HG03159 (cell line): ENCODE data around the gene CDC25A.

Source experiments
- ATAC-seq: cut with Tn5 transposase; IDR thresholded peaks from one replicate; pipeline ENCODE4 v1.9.1; 2021; ENCODE audit warnings: mild to moderate bottlenecking, moderate library complexity; ENCODE audit not compliant: unreplicated experiment

CDC25A gene

GRCh38 chr3:48142316-48142870 lies 45.8 kb downstream of the CDC25A start:
- no peak for ATAC-seq

DNA sequence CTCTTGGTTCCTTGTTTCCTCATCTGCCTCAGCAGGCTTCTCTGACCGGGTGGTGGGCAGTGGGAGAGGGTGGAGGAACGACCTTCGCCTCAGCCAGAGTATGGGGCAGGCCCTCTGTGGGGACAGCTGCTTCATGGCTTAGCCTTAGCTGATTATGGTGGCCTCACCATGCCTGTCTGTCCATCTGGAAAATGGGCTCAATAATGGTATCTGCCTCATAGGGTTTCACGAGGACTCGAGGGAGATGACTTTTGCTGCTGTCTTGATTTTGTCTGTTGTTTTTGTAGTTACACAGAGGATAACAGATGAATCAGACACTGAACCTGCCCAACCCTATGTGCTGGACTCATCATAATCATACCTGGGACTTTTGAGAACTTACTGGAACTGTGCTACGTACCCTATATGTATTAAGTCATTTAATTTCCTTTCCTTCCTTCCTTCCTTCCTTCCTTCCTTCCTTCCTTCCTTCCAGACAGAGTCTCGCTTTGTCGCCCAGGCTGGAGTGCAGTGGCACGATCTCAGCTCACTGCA lies 46.5 kb downstream of the CDC25A start:
- ATAC-seq = no peak

DNA sequence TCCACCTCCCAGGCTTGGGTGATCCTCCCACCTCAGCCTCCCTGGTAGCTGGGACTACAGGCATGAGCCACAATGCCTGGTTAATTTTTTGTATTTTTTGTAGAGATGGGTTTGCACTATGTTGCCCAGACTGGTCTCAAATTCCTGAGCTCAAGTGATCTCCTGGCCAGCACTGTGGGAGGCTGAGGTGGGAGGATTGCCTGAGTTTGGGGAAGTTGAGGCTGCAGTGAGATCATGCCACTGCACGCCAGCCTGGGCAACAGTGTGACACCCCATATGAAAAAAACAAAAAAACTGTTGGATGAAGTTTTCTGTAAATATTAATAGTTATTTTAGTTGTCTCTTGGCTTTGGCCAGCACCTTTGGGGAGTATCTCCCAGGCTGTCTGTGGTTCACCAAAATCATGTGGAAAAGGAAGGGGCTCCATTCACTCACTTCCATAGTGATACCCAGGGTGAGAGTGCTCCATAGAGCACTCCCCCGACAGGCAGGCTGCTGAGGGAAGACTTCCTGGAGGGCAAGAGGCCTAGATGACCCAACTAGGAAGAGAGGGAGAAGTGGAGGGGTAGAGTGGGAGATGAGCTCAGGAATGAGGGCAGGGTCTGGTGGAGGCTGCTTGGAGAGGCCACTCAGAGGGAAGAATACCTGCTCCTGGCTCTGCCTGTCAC lies 47.1 kb downstream of the CDC25A start:
- ATAC-seq = no peak

GRCh38 chr3:48140336-48140757 lies 47.9 kb downstream of the CDC25A start:
- no peak for ATAC-seq

- no peak for ATAC-seq
These were observed 50.7 kb downstream of the CDC25A start for GRCh38 chr3:48137425-48137999.

GRCh38 chr3:48135552-48136495 lies 52.4 kb downstream of the CDC25A start:
- ATAC-seq = no peak

- ATAC-seq = no peak
These were observed 57.8 kb downstream of the CDC25A start for GRCh38 chr3:48130321-48130904.

DNA sequence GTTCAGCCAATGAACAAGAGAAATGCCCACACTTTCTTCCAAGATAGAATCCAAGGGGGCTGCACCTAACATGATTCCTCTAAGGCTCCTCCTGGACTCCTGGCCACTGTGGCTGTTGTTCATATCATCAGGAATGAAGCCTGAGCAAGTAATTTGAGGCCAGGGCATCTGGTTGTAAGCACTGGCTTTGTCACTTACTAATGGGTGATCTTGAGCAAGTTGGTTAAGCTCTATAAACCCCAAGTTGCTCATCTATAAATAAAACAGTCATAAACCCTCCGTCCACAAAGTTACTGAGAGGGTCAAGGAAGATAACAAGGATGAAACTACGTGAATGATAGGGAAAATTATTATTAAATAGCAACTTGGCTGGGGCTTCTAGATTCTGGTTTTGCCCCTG lies 58.3 kb downstream of the CDC25A start:
- no peak for ATAC-seq

DNA sequence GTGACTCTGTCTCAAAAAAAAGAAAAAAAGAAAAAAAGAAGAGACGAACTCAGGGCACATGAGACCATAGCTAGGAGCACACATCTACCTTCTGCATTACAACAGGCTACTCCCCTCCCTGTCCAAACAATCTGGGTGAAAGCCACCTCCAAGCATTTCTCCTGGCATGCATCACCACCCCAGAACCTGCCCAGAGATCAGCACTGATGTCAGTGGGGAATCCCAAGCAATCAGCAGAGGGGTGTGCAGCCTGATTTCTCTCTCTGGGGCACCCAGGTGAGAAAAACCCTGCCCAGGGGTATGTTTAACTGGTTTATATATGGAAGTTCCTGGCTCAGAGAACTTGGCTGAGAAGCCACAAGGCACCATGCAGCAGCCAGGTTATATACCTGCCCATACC lies 59.4 kb downstream of the CDC25A start:
- no peak for ATAC-seq

DNA sequence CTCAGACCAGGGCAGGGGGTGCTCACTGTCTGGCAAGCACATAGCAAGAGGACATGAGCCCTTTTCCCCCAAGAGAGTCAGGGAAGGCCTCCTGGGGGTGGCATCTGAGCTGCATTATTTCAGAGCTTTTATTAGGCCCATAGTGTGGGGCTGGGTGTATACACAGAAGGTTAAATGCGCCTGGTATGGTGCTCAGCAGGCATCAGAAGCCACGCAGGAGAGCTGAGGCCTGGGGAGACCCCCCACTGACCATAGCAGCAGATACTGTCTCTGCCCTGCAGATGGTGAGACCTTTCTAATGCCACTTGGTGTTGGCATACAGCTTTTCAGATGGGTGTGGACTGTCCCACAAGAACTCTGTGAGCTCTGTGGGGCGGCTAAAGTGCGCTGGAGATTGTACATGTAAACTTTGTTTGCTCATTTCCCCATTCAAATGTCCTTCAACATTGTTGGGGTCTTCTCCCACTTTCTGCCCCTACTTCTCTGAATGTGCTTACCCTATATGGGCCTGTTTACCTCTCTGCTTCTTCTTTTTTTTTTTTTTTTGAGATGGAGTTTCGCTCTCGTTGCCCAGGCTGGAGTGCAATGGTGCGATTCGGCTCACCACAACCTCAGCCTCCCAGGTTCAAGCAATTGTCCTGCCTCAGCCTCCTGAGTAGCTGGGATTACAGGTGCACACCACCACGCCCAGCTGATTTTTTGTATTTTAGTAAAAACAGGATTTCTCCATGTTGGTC lies 62.2 kb downstream of the CDC25A start:
- ATAC-seq = no peak

- no peak for ATAC-seq
These were observed 63.1 kb downstream of the CDC25A start for GRCh38 chr3:48125013-48125705.

DNA sequence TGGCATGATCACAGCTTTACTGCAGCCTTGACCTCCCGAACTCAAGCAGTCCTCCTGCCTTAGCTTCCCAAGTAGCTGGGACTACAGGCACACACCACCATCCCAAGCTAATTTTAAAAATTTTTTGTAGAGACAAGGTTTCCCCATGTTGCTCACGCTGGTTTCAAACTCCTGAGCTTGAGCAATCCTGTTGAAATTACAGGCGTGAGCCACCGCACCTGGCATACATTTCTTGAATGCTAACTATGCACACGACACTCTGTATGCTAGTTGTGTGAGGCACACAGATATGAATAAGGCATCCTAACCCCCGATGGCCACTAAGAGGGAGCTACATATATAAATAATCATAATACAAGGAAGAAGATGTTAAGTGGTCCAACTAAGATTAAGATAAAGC lies 64.9 kb downstream of the CDC25A start:
- ATAC-seq = no peak

DNA sequence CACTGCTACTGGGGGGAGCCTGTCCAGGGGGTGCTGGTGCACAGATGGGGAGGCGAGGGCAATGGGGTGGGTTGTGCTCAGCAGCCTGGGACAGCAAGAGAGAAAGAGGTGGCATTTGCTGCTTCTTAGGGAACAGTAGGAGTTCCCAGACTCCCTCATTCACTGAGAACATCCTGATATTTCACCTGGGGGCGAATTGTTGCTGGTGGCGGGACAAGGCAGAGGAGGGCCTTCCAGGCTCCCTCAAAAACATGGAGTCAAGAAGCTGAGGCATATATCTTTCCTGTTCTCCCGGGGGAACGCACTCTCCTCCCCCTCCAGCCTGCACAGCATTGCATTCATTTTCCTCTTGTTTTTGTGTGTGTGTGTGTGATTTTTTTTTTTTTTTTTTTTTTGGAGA lies 65.7 kb downstream of the CDC25A start:
- no peak for ATAC-seq

- ATAC-seq = no peak
These were observed 68.0 kb downstream of the CDC25A start for GRCh38 chr3:48120223-48120622.

DNA sequence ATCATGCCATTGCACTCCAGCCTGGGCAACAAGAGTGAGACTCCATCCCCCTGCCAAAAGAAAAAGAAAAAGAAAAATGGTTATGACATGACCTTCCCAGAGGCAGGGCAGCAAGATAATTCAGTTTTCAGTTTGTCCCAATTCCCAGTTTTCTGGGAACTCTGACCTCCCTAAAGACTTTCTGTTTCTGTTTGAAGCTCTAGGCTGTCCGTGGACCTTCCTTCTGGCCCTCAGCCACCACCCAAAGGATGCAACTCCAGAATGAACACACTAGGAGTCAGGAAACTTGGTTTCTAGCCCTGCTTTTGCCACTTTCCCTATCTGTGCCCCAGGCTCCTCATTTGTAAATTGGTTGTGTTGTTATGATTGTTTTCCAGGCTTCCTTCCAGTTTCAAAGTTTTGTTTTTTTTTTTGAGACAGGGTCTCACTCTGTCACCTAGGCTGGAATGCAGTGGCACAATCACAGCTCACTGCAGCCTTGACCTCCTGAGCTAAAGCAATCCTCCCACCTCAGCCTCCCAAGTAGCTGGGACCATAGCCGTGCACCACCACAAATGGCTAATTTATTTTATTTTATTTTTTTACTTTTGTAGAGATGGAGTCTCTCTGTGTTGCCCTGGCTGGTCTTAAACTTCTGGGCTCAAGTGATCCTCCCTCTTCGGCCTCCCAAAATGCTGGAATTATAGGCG lies 68.6 kb downstream of the CDC25A start:
- ATAC-seq = no peak

DNA sequence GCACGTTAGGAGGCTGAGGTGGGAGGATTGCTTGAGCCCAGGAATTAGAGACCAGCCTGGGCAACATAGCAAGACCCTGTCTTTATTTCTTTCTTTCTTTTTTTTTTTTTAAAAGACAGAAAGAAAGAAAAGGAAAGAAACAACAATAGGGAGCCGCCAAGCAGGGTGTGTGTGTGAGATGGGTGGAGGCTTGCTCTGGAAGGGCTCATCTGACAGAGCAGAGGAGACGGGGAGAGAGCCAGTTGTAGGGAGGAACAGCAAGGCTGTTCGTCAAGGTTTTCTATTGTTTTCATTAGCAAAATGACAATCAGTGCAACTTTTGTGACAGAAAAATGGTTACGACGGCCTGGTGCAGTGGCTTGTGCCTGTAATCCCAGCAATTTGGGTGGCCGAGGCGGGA lies 69.3 kb downstream of the CDC25A start:
- ATAC-seq = no peak

DNA sequence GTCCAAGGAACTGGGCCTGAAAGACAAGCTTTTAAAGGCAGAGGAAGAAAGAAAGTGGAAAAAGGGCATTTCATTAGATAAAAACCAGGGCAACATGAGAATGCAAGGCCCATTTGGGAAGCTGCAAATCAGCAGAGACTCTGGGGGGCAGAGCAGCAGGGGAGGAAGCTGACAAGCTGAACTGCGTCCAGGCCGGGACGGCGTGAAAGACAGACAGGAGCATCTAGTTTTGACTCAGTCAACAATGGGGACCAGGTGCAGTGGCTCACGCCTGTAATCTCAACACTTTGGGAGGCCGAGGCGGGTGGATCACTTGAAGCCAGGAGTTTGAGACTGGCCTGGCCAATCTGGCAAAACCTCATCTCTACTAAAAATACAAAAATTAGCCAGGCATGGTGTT lies 69.9 kb downstream of the CDC25A start:
- no peak for ATAC-seq

DNA sequence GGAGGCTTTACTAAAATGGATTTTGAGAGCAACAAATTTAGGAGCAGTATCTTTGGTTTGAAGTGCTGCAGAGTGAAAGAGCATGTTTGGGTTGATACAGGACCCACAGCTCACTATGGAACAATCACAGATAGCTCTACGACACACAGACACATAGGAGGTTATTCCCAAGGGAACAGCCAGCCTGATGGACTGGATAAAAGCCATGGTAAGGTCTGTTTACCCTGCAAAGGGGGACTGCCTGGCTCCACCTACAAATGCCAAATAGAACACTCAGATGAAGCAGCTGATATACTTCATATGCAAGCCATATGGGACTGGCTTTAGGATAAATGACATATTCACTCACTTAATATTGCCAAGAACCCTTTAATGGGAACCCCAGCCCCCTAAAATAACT lies 75.4 kb downstream of the CDC25A start:
- no peak for ATAC-seq
